Left kidney (tissue), 8 donors: ENCODE measurements around the gene TBCE. TPM values are rescaled to one million over a fixed set of nuclear protein-coding genes. Genes with fewer than 3 reads are reported as not detected.

Source experiments
- DNase-seq: peaks from one replicate; pipeline ENCODE4 v3.0.0-alpha.2; 2013
- long read RNA-seq, 8 donors: transcript quantifications; one replicate each; lab custom pipeline, GENCODE V29; 2026
- polyA plus RNA-seq: library from polyadenylated mRNA; unstranded; fragments of 120-200 nt; gene quantifications from one replicate; pipeline ENCODE4 v1.2.1, GENCODE V29; 2013; ENCODE audit not compliant: insufficient read length

Gene TBCE, protein sequence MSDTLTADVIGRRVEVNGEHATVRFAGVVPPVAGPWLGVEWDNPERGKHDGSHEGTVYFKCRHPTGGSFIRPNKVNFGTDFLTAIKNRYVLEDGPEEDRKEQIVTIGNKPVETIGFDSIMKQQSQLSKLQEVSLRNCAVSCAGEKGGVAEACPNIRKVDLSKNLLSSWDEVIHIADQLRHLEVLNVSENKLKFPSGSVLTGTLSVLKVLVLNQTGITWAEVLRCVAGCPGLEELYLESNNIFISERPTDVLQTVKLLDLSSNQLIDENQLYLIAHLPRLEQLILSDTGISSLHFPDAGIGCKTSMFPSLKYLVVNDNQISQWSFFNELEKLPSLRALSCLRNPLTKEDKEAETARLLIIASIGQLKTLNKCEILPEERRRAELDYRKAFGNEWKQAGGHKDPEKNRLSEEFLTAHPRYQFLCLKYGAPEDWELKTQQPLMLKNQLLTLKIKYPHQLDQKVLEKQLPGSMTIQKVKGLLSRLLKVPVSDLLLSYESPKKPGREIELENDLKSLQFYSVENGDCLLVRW
- polyA plus RNA-seq: 69.3 TPM
- long read RNA-seq, donor 1, full-length matches to known transcripts: 4 of 11 reads
- long read RNA-seq, donor 1, partial matches to known transcripts: 7 of 11 reads
- long read RNA-seq, donor 1, other reads (novel, unspliced or antisense): 0 of 11 reads
- long read RNA-seq, donor 2, full-length matches to known transcripts: 9 of 9 reads
- long read RNA-seq, donor 2, partial matches to known transcripts: 0 of 9 reads
- long read RNA-seq, donor 2, other reads (novel, unspliced or antisense): 0 of 9 reads
- long read RNA-seq, donor 3, full-length matches to known transcripts: 9 of 9 reads
- long read RNA-seq, donor 3, partial matches to known transcripts: 0 of 9 reads
- long read RNA-seq, donor 3, other reads (novel, unspliced or antisense): 0 of 9 reads
- long read RNA-seq, donor 4: 0 reads
- long read RNA-seq, donor 5, full-length matches to known transcripts: 13 of 18 reads
- long read RNA-seq, donor 5, partial matches to known transcripts: 5 of 18 reads
- long read RNA-seq, donor 5, other reads (novel, unspliced or antisense): 0 of 18 reads
- long read RNA-seq, donor 6, partial matches to known transcripts: 0 of 4 reads
- long read RNA-seq, donor 6, other reads (novel, unspliced or antisense): 0 of 4 reads
- long read RNA-seq, donor 7, full-length matches to known transcripts: 15 of 15 reads
- long read RNA-seq, donor 7, partial matches to known transcripts: 0 of 15 reads
- long read RNA-seq, donor 7, other reads (novel, unspliced or antisense): 0 of 15 reads
- long read RNA-seq, donor 8, full-length matches to known transcripts: 3 of 3 reads
- long read RNA-seq, donor 8, partial matches to known transcripts: 0 of 3 reads
- long read RNA-seq, donor 8, other reads (novel, unspliced or antisense): 0 of 3 reads

DNA sequence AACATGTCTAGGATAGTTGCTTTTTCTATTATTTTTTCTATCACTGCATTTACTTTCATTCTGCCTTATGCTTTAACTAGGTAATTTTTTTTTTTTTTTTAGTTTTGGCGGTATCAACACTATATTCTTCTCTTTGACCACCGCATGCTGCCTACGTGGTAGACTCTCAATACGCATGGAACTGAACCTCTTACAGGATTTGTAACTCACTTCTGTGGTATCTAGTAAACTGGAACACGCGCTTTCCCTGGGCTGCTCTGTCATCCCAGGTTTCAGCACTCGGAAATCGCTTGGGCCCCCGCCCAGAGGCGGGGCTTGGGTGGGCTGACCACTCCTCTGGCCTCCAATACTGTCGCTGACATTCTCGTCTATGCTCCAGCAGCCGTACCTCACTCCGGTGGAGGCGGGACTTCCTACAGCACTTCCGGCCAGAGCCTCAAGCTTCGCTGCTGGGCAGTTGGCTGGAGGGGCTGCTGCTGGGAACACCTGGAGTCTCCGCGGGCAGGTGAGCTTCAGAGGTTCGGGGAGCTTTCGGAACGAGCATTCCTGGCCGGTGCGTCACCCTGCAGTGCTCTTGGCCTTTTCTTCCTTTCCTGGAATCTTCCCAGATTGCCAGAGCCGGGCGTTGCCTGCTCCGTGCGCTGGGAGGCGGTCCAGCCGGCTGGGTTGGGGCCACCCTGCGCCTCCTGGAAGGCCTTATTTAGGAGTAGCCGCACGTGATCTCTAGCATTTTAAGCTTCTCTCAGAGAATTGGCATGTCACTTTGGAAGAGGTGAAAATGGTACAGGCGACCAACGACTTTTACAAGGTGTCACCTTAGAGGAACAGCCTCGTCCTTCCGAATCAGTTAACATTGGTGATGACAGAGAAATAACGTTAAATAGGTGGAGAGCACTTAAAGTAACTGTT is at the start of gene TBCE:
Gene TBCE (plus strand): TSS at position 428 of the 909 bp plus-strand sequence. CDS start 12,623 bp downstream, outside the sequence.
- peak; percentile 97 for DNase-seq

DNA sequence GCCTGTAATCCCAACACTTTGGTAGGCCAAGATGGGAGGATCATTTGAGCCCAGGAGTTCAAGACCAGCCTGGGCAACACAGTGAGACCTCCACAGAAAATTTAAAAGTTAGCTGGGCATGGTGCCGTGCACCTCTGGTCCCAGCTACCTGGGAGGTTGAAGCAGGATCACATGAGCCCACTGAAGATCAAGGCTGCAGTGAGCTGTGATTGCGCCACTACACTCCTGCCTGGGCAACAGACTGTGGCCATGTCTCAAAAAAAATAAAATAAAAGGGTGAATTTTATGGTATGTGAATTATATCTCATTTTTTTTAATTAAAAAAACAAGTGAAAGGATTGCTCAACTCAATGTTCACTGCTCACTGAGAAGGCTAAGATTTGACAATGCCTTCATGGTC is 48.0 kb upstream of the TBCE start:
- no peak for DNase-seq

DNA sequence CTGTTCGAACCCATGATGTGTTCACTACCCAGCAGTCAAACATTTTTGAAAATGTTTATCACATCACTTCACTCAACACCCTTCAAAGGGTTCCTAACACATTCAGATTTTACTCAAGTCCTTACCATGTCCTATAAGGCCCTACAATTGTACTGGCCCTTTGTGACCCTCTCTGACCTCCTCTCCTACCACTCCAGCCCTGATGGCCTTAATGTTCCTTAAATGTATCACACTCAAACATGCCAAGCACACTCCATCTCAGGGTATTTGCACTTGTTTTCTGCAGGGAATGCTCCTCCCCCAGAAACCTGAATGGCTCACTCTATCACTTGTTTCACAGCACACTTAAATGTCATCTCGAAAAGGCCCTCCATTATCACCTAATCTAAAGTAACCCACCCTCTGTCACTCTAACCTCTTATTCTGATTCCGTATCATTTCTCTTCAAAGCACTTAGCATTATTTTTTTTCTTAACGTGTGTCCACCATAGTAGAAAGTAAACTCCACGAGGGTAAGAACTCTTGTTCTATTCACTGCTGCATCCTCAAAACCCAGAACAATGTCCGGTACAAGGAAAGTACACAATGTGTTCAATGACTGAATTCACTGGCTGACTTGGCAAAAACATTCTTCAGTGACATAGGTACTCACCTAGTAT is 46.6 kb upstream of the TBCE start:
- no peak for DNase-seq

DNA sequence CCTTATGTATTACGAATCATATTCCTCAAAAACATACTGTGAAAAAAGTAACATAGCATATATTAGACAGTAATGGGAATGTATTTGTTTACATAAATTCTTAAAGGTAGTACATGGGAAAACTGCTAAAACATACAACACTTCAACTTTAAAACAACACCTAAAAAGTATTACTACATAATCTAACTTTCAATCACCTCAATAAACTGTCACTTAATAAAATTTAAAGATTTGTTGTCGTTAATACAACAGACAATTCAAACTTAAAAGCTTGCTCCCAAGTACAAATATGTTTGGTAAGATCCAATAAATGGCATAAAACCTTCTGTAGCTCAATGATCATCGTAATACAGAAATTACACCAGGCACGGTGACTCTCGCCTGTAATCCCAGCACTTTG is 42.9 kb upstream of the TBCE start:
- DNase-seq: no peak

DNA sequence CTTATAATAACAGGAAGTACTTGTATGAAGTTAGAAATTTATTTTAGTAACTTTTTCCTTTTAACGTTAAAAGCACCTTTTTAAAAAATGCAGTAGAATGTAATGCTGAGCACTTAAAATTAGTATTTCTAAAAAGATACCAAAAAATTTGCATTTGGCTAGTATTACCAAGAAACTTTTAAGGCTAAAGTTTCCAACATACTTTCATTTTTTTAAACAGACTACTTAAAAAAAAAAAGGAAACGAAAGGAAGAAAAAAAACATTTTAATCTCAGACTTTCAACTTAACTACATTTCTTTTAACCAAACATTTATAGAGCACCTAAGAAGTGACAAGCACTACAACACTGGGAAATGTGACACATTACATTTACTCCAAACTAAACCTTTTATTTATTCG is 42.1 kb upstream of the TBCE start:
- no peak for DNase-seq

DNA sequence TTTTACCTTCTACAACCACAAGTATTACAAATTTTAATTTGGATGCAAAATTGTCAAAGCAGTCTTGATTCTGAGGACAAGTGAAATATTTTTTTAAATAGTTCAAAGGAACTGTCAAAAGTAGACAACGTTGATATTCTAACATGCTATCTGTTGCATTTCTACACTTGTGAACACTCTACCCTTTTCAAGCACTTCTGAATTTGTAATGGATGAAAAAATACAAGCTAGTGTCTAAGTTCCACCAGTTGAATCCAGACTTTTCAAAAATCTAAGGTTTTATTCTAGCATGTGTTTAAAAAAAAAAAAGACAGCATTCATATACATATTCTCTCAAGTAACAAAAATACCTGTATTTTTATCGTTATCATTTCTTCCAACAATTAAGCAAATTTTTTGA is 41.4 kb upstream of the TBCE start:
- no peak for DNase-seq

DNA sequence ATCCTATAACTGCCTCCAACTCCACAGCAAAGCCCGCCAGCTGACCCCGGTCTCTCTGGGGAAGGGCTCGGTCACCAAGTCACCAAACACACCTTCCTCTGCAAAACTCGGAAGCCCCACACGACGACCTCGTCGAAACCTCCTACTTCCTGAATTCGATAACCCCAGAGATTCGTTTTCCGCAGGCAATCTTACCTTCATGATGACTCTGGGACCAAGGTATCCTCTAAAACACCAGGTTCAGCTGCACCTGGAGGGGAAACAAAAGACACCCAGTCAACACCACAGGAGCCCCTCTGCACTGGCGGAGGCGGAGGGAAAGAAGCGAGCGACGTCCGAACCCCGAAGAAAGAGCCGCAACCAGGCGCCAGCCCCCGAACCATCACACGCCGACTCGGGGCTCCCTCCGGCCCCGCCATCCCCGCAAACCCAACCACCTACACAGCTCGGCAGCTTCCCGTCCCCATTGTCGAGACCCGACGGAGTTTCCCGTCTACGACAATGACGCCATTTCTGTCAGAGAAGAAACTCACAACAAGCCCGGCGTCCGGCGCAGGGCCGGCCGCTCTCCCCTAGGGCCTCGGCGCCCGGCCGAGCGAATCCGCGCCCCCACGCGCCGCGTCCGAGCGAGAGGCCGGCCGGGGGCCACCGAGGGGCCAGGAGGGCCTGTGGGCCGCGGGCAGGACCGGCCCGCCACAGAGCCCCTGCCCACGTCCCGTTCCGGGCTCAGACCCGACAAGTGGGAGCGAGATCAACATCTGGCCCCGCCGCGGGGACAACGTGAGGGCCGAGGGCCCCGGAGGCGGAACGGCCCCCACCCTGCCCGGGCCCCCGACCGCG is 40.3 kb upstream of the TBCE start:
- DNase-seq: peak; percentile 35

DNA sequence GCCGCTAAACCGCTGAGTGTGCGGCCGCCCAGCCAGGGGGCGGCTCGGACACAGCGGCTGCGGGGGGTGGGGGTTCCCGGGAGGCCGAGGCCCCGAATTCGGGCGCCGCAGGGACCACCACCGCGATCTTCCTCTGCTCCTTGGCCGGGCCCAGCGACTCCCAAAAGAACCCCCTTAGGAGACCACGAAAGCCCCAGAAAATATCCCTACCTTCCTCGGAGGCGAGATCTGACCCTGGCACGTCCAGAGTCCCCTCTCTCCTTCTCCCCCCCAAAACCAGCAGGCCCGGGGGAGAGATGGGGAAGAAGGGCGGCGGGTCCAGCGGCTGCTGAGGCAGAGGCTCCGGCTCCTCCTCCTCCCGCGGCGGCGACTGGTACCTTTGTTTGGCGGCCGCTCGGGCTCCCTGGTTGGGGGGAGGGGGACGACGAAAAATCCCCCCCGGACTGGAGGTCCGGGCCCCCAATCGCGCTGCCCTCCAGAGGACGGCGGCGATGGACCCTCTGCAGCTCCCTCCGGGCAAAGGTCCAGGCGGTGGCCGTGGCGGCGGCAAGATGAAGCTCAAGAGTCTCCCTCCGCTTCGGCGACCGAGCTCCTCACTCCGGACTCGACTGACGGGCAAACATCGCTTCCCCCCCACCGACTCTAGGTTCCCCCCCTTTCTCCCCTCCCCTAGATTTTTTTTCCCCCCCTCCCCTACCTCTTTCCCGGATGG is 39.5 kb upstream of the TBCE start, which contains the start of gene ARID4B:
Gene ARID4B (minus strand): TSS at position 621 of the 712 bp plus-strand sequence. CDS start 1,260 bp downstream, outside the sequence.
- DNase-seq: peak; percentile 14

DNA sequence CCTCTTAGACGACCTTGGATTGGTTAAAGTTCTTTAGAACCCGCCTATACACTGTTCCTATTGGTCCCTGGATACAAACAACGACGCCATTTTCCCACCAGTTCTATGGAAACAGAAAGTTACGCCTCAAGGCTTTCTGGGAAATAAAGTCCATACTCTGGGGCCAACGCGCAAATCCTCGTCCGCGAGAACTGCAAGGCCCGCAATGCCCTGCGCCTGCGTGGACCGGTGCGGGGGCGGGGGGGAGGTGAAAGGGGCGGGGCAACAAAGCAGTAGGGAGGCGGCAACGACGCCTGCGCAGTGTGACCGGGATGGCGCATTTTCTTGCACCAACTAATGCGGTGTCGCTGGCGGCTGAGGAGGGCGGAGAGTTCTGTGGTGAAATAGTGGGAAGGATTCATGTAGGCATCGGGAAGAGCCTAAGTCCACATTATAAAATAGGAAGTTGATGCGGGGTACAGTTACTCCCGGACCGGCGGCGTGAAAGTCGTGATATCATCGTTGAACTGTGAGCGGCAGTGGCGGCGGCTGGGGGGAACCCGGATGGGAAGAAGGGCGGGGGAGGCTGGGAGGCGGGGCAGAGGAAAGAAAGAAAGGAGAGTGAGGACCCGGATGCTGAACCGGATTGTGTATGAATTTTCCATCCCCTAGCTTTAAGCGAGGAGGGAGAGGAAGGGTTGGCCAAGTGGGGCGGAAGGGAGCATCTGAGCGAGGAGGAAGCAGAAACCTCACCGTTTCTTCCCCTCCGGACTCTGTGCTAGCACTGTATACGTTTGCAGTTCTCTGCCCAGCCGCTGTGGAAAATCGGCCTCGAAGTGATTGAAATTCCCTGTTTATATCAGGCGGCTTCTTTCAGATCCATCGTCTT is 38.7 kb upstream of the TBCE start, which contains the start of gene GGPS1:
Gene GGPS1 (plus strand): TSS at position 300 of the 868 bp plus-strand sequence. CDS start 6,695 bp downstream, outside the sequence.
- DNase-seq: peak; percentile 100

DNA sequence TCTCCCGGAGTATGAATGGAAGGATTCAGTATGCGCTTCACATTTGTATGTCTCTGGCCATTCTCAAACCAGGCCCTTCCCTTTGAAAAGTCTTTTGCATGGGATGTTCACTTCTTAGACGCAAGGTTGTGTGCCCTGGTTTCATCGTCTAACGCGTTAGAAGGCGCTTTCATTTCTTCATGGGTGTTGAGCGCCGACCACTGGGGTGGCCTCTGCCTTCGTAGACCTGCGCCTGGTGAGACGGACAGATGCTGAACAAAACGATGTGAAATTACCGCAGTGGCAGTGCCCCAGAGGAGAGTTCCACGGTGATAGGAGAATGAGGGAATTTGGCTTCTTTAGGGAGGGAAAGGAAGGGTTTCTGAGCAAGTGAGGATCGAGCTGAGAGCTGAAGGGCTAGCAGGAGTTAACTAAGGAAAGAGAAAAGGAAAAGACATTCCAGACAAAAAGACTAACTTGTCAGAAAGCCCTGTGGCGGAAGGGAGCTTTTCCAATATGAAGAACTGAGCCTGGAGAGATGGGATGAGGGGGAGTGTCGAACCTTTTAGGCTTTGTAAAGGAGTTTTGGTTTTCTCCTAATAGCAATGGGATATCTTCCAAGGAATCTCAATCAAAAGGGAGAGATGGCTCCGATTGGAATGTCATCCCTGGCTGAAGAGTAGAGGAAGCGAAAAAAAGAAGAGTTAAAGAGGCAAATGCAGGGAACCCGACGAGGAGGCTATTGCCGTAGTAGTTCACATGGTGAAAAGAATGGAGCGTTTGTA is 37.9 kb upstream of the TBCE start:
- peak; percentile 51 for DNase-seq

DNA sequence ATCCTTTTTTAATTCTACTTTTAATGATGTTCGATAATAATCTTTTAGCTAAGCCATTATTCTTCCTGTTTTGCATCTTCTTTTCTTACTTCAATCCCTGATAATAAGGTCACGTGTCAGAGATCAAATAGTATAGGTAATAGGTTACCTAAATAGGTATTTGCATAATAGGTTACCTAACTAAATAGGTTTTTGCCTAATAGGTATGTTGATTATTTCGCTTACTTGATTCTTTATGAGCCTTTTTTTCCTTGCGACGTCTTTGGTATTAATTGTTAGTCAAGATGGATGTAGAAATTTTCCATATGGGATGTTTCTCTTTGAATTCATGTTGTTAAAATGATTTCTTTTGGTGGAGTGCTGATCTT is 36.3 kb upstream of the TBCE start:
- no peak for DNase-seq

DNA sequence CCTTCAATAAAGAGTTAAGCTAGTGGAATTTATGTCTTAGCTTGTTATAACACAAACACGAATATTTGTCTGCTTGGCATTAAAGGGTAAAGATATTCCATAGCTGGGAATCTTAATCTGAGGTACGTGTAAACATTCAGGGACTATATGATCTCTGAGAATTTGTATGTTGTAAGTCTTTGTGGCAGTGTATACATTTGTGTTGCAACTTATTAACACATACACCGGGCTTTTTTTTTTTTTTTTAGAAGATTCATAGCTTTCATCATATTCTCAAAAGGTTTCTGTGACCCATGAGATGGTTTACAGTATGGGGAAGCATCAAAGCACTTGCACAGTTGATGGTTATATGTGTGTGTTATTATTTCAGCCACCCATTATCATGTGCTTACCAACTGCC is 35.8 kb upstream of the TBCE start:
- no peak for DNase-seq

DNA sequence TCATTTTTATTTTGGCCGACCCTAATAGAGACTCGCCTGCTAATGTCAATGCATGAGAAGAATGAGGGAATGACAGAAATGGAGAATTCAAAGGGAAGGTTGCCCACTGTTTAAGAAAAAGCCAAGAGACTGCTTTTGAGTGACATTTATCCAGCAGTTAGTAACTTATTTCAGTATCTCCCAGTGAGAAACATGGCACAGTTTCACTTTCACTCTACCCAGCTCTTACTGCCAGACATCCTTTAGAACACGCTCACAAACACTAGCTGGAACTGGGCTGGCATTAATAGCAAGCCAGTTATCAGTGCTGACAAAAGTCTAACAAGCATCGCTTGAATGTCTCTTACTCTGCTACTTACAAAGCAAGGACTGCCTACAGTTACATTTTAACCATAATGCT is 30.3 kb upstream of the TBCE start:
- DNase-seq: no peak

DNA sequence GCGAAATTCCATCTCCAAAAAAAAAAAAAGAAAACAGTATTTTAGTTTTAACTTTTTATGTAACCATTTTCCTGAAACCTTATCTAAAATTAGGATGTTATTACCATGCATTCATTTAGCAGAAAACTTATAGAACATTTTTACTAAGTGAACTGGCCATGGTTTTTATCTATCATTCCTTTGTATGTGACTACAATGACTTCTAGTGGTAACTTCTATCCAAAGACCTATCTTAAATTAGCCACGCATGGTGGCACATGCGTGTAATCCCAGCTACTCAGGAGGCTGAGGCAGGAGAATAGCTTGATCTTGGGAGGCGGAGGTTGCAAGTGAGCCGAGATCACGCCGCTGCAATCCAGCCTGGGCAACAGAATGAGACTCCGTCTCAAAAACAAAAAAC is 27.5 kb upstream of the TBCE start:
- no peak for DNase-seq

DNA sequence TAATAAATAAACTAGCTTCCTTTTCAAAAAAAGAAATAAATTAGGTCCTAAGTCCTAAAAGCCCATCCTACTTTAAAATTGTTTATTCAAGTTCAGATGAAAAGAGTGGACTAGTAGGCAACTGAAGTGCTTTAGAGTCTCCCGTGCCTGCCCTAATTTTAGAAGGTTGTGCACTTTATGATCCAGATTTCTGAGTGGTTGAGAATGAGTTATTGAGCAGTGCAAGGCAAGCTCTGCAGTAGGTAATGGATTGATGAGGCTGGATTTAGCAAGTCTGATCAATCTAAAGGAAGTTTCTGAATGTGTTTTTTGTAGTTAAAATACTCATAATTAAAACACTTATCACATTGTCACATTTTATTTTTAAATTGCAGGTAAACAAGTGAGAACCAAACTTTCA is 25.9 kb upstream of the TBCE start:
- DNase-seq: no peak

DNA sequence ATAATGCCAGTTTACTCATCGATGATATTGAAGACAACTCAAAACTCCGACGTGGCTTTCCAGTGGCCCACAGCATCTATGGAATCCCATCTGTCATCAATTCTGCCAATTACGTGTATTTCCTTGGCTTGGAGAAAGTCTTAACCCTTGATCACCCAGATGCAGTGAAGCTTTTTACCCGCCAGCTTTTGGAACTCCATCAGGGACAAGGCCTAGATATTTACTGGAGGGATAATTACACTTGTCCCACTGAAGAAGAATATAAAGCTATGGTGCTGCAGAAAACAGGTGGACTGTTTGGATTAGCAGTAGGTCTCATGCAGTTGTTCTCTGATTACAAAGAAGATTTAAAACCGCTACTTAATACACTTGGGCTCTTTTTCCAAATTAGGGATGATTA is 25.2 kb upstream of the TBCE start:
- no peak for DNase-seq

DNA sequence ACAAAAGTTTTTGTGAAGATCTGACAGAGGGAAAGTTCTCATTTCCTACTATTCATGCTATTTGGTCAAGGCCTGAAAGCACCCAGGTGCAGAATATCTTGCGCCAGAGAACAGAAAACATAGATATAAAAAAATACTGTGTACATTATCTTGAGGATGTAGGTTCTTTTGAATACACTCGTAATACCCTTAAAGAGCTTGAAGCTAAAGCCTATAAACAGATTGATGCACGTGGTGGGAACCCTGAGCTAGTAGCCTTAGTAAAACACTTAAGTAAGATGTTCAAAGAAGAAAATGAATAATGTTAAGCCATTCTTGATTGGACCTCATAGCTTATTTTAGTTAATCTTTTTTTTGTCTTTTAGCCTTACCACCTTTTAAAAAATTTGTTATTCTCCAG is 24.8 kb upstream of the TBCE start:
- DNase-seq: no peak
